GF-D8 (cell line): ENCODE data around the gene ZNF423.

ENCODE experiments used
- DNase-seq: peaks from one replicate; lab custom pipeline; 2025; lab: John Stamatoyannopoulos, UW

ZNF423 gene

DNA sequence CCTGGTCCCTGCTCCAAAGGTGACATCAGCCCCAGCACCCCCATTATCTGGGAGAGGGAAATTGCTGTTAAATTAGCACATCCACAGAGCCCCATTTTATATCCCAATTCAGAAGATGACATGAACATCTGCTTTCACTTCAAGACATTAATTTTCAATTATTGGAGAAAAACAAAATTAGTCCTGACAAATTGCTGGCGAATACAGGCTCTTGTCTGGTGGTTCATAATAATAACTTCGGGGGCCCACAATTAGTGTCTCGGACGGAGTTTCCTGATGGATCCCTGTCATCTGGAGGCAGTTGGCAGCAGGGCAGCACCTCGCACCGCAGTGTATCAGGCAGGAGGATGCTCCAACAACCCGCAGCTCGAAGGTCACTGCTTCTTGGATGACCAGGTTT, 7.4 kb downstream of the ZNF423 start:
- DNase-seq, result no peak

DNA sequence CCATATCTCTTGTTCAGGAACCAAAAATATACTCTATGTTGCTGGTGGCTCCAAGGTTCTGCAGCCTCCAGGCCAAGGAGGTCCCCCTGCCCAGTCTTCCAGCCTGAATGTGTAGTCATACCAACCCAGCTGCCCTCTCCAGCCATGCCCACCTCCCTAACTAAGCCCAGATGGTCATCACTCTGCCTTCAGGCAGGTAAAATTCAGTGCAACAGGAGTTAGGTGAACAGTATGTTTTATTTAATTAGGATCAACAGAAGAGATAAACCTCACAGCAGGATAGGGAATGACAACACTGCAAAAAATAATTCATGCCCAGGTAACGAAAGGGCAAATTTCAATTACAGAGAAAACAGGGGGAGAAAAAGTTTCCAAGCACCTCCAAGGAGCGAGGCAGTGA, 9.1 kb downstream of the ZNF423 start:
- DNase-seq, result no peak

DNA sequence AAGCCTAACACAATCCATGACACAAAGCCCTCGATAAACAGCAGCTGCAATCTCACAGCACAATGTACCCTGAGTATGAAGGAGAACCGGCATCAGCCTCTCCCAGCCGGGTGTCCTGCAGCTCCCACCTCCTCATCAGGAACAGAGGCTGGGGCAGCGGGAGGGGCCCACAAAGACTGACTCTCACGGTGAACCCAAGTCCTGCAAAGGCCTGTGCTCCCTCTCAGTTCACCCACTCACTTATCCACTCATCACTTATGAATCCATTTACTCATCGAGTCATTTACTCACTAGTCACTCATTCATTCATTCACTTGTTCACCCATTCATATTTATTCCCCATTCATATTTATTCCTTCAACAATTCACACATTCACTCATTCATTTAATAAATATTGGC, 11.6 kb downstream of the ZNF423 start:
- DNase-seq, result no peak

DNA sequence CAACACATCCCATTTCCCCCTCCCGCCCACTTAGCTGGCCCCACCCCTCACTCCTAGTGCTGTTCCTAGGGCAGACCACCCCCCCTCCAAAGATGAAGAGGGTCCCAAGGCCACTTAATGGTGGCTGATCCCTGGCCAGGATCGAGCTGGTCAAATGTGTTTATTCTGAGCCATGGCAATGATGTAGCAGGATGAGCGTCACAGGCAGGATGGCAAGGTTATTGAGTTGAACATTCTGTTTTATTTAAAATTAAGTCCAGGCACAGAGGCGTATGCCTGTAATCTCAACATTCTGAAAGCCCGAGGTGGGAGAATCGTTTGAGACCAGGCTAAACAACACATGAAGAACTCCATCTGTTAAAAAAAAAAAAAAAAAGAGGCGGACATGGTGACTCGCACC, 12.2 kb downstream of the ZNF423 start:
- DNase-seq, result no peak

DNA sequence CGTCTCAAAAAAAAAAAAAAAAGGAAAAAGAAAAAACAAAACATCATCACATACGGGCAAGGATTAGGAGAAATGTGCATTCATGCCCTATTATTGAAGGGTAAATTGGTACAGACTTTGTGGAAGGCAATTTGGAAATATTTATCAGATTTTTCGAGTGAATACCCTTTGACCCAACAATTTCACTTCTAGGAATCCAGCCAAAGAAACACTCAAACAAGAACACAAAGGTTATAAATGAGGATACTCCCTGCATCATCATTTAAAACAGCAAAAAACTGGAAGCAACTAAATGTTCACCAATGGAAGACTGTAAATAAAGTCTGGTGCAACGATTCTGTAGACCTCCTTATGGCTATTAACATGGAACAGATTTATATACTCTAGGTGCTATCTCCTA, 12.9 kb downstream of the ZNF423 start:
- DNase-seq, result no peak

DNA sequence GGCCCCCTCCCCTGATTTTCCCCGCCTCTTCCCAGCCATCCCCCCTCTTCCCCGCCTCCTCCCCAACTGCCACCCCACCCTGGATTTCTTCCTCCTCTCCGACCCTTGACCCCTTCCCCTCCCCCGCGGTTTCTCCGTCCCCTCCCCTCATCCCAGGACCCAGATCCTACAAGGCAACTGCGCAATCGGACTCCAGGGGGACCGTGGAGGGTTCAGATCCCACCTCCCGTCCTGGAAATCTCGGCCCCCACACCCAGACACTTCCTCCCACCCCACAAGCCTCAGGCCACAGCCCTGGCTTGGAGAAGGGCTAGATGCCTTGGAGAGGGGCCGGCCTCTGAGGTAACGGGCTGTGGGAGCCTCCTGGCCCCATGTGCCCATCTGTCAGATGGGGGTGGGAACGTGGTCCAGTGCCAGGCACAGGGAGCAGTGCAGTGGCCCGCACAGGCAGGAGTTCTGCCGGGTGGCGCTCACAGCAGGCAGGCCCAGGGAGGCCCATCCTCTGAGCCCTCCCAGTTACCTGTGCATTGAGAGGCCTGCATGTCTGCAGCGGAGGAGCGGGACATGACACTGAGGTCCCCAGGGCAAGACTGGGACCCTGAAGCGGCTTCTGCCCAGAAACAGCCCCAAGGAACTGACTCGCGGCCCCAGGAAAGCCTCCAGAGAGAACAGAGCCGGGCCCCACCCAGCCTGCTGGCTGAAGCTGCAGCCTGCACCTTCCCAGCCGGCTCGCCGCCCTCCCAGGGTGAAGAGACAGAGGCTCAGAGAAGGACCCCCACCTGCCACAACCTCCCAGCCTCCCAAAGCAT, 16.7 kb downstream of the ZNF423 start:
- DNase-seq, result no peak

DNA sequence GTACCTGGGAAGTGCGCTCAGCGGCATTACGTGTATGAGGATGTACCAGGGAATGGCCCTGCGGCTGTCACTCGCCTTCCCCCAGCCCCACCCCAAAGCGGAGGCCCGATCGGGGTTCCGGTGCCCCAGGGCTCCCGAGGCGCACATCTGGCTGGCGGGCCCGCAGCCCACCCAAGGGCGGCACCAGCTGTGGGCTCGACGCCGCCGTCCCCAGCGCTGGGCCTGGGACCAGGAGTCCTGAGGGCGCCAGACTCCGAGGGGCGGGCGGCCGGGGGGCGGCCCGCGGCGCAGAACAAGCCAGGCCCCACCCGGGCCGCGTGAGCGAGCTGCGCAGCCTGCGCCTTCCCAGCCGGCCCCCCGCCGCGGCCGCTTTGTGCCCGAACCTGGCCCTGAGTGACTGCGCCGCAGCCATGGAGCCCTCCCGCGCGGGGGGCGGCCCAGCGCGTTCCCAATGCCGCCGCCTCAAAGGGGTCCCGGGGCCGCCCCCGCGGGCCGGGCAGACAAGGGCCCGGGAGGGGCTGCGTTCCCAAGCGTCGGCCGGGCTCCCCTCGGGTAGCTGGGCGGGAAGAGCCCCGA, 17.4 kb downstream of the ZNF423 start:
- no peak for DNase-seq

DNA sequence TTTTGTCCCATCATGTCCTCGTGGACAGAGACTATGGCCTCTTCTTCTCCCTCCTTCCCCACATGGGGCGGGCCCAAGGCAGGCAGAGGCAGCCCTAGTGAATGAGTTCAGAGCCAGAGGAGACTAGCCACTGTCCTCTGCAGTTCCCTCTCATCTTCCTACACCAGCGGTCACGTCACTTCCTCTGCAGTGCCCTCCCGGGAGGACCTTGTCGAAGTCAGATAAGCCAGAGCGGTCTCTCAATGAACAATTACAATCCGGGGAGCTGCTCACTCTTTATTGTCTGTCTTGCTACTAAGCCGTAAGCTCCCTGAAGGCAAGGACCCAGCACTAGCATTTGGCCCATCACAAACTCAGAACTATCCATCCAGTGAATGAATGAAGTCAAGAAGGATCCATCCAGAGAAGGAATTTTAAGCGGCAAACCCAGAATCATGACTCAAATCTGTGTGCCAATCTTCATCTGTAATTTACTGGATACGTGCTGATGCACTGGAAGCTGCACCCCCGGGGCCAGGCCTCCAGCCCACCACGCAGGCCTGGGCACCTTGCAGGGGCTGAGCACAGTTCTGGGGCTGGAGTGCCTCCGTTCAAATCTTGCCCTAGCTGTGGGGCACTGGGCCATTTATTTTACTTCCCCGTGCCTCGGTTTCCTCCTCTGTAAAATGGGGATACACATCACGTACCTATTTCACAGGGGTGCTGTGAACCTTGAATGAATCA, 18.1 kb downstream of the ZNF423 start:
- DNase-seq, result no peak

DNA sequence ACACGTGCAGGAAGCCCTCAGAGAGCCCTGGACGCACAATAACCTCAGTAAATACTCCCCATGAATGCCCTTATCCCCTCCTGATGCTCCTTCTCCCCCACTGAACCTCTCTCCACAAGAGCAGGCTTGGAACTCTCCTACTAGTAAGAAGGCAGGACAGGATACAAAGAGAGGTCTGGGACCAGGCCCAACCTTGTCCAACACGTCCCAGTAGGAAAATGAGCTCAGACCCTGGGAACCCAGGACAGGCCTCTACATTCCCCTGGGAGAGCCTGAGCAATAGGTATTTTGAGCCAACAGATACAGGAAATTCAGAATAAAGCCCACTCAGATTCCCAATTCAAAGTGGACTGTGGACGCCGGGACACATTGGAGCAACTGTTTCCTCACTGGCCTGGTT, 19.2 kb downstream of the ZNF423 start:
- DNase-seq, result no peak

DNA sequence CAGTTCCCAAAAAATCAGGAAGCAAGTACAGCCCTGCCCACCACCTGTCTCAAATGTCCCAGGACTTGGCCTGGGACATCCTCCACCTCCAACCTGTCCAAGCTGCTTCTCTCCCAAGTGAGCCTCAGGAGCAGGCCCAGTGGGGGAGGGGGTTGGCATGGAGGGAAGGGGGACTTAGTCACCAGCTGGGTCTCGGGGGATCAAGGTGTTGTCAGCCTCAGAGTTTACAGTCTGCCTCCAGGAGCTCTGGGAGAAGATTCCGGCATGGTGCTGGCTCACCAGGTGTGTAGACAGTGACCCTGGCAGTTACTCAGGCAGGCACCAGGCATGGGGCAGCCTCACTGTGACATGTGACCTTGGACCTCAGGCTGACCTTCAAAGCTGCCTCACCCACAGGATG, 19.7 kb downstream of the ZNF423 start:
- DNase-seq, result no peak

DNA sequence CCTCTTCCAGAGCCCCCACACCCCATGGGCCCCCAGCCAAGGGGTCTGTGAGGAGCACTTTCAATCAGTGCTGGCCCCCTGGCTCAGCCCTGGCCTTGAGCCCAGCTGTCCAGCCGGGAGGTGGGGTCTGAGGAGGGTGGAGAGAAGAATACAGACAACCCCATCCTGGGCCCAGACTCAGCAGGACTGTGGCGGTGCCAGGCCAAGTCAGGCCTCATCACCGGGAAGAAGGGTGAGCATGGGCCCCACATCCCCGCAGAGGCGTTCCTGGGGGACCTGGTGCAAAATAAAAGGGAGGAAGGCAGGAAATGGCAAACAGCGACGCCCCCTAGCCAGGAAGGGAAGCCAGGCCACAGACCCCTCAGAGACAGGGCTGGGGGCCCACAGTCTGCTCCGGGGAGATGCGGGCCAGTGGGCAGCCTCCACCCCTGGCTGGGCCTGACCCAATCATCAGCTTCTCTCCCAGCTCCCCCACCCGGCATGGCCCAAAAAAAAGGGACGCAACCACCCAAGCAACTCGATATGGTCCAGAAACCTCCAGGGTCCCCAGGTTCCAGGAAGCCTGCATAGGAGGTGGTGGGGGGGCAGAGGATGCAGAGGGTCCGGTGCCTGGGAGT, 20.6 kb downstream of the ZNF423 start:
- DNase-seq, result no peak

DNA sequence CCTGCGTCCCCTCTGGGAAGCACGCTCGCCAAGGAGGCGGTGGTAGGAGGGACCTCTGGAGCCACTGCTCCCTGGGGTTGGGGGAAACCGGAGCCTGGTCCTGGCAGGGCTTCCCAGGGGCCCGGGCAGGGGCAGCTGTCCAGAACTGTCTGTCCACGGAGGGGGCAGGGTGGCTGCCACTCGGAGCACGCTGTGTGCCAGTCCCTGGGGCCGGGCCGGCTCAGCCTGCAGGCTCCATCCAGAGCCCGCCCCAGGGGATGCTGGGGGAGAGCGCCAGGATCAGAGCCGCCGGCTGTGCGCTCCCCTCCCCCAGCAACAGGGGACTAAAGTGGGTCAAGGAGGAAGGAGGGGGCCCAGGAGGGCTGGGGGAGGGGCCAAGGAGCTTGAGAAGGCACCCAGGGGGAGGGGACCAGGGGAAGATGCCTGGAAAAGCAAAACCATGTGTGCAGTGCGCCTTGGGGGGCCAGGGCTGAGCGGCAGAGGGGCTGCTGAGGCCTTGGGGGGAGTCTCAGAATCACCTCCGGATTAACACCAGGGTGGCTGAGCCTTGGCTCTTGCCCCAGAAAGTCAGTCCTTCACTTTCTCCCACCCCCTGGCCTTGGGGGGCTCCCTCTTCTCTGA, 21.3 kb downstream of the ZNF423 start:
- DNase-seq, result no peak

DNA sequence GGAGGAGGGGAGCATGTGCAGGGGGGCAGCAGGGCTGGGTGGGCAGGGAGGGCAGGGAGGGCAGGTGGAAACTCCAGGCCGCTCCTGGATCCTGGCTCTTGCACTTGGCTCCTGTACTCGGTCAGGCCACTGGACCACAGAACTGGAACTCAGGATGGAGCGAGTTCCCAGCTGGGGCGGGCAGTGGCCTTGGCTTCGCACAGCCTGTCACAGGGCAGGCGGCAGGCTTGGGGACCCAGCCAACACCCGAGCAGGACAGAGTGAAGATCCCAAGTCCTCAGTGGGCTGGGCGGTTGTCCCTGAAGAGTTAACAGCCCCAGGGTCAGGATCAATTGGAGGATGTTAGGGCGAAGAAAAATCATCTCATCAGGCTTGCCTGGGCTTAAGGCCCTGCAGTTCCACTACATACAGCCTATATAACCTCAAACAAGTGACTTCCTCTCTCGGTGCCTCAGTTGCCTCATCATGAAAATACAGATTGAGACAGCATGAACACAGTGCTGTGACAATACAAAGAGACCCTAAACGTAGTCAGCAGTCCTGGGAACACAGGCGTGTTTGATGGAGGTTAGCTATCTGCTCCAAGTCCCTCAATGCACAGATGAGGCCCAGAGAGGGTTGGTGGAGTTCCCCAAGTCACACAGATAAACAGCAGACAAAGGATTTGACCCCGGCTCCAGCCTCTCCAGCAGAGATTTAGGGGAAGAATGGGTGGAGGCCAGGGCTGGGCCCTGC, 21.9 kb downstream of the ZNF423 start:
- DNase-seq, result no peak

DNA sequence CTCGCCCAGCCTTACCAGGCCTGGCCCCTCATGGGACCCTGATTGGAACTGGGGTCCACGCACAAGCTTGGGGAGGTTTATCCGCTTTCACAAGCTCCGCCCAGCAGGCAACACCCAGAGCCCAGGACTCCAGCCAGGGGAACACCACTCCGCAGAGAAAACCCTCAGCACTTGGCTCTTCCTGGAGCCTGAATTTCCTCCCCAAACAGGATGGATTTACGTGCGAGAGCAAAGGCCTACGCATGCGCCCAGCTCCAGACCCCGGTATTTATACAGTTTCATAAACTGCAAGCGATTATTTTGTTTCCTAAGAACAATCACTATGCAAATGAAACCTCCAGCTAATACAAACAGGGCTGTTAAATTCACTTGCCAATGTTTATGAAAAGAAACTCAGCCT, 22.8 kb downstream of the ZNF423 start:
- DNase-seq, result no peak

DNA sequence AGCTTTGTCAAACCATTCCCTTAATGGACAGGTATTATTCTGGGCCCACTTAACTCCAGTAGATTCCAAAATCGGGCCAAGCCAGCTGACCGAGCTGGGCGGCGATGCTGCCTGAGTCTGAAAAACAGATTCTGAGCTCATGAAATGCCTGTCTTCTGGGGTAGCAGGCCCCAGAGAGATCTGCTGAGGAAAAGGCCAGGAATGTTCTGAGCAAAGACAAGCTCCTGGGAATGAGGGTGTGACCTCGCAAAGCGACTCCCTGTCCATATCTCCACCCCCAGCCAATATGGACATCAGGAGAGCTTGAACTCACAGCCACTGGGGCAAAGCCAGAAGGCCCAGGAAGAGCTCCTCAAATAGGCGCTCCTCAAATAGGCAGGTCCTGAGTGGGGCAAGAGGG, 23.7 kb downstream of the ZNF423 start:
- DNase-seq, result no peak

DNA sequence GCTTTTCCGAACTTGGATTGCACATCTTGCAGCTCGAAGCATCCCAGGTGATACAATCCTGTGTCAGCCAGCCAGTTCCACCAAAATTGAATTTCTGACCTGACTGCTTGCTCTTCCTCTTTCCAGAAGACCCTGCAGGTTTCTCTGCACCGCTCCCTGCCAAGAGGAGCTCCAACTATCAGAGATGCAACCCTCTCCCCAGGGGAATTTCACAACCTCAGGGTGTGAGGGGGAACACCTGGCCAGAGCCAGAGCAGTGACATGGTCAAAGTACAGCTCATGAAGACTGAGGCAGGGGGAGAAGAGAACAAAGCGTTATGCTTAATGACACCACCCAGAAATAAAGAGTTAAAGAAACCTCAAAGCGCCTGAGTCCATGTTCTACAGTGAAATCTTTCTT, 25.0 kb downstream of the ZNF423 start:
- DNase-seq, result no peak

DNA sequence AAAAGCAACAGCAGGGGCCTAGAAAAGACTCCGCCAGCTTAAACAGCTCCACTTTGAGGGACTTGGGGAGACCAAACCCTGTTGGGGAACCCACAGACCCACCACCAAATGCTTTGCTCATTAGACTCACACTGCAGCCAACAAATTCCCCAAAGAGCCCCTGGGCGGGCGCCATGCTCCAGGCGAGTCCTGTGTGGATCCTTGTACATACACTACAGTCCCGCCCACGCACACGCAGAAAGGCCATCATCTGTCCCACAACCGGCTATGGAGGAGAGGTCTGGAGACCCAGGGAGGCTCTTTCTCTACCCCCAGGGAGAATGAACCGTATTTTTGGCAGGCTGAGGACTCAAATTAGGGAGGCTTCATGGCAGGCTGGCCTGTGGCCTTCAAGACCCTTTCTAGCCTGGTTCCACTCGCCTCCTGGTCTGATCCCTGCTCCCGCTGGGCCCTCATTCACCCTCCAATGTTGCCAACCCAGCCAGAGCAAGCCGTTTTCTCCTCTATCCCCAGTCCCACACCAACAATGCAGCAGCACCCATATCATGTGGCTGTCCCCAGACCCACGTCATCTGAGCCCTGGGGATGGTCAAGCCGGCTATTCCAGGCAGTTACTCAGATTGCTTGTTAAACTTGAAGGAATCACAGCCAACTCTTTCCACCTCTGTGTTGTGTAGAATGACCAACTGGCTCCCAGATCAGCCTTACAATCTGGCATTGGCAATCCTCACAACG, 27.2 kb downstream of the ZNF423 start:
- no peak for DNase-seq

DNA sequence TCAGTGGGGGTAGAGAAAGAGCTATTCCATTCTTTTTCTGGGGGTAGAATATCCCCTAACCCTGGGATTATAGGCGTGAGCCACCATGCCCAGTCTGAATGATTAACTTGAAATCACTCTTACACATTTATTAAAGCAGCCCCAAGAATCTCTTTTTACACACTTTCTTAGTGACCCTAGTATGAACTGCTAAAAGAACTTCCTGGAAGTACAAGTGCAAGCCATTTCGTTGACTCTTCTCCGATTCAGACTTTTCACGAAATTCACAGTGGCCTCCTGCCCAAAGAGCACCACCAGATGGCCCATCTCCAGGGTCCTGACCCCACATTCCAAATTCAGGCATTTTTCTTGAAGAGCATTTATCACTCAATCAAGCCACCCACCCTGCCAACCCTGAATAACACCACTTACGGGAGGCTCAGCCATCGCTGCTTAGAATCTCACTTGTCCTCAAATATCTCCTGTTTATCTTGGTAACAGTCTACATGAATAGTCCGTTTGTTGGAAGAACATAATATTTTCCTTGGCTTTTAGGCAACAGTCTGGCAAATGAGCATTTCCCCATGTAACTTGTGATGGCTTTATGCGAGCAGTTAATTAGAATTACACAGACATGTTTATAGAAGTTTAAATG, 28.0 kb downstream of the ZNF423 start:
- no peak for DNase-seq

DNA sequence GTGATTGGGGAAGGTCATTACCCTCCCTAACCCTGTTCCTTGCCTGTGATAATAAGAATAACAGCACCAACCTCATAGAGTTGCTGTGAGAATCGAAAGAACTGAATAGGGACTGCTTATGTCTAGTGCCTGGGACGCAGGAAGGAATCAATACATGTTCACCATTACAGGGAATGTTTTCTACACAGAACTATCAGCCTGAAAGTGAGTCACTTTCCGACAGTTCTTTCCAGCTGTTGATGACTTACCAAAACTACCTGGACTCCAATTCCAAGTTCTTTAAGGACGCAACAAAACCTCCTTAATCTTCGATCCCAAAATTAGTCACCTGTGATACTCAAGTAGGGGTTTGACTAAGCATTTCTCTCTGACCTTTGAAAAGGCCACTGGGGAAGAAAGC, 29.4 kb downstream of the ZNF423 start:
- no peak for DNase-seq

DNA sequence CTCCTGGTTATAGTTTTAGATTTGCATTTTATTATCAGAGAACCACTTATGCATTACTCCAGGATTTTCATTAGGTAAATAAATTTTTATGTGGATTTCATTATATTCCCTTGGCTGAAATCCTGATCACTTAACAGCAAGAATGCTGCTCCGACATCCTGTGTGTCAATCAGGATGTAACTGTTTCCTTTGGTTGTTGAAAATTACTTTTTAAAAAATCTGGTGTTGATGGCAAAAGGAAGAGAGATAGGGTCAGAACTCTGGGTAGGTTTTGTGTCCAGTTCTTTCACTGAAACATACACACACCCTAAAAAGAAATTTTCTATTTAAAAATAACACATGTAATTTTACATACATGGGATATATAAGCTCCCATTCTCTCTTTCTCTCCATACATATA, 30.9 kb downstream of the ZNF423 start:
- DNase-seq, result no peak

DNA sequence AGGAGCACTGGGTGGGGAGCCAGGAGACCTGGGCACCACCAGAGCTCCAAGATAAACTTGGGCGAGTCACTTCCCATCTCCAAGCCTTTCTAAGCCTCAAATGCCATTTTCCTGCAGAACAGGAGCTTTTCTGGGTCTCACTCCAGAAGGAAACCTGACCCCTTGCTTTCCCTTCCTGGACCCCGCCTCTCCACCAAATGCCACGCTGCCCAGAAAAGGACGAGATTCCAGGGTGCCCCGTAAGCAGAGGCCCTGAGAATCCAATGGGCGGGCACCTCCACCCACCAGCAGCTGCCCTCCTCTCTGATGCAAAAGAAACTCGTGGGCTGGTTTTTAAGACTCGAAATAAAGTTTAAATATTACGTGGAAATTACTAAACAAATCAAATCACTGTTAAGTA, 31.3 kb downstream of the ZNF423 start:
- no peak for DNase-seq
